NCI-H2196 (cell line): Measurements from ENCODE around the gene GYPC.

Source experiments
- DNase-seq: peaks from one replicate; lab custom pipeline; 2025; ENCODE audit not compliant: unreplicated experiment; lab: John Stamatoyannopoulos, UW

The GYPC gene

GRCh38 chr2:126649101-126649500 is 6.9 kb upstream of the GYPC start:
- no peak for DNase-seq

GRCh38 chr2:126650994-126651393 is 5.0 kb upstream of the GYPC start:
- DNase-seq, result no peak

GRCh38 chr2:126652323-126652891 is 3.6 kb upstream of the GYPC start:
- DNase-seq, result no peak

GRCh38 chr2:126653109-126653508 is 2.8 kb upstream of the GYPC start:
- DNase-seq, result no peak

GRCh38 chr2:126653761-126654160 is 2.2 kb upstream of the GYPC start:
- no peak for DNase-seq

GRCh38 chr2:126655051-126655450 is 907 bp upstream of the GYPC start:
- no peak for DNase-seq

- DNase-seq, result no peak
These were observed 631 bp downstream of the GYPC start for GRCh38 chr2:126656431-126657147.

GRCh38 chr2:126657148-126657635 is 1.2 kb downstream of the GYPC start:
- no peak for DNase-seq

GRCh38 chr2:126657636-126658318 is 1.8 kb downstream of the GYPC start:
- DNase-seq, result no peak

GRCh38 chr2:126658319-126658904 is 2.5 kb downstream of the GYPC start:
- DNase-seq, result no peak

GRCh38 chr2:126658905-126659561 is 3.1 kb downstream of the GYPC start:
- no peak for DNase-seq

GRCh38 chr2:126659562-126660467 is 3.9 kb downstream of the GYPC start:
- DNase-seq, result no peak

GRCh38 chr2:126660971-126661370 is 5.0 kb downstream of the GYPC start:
- DNase-seq, result no peak

GRCh38 chr2:126661702-126662500 is 5.9 kb downstream of the GYPC start:
- no peak for DNase-seq

GRCh38 chr2:126662621-126663020 is 6.7 kb downstream of the GYPC start:
- DNase-seq, result no peak

GRCh38 chr2:126663184-126663963 is 7.4 kb downstream of the GYPC start:
- no peak for DNase-seq

GRCh38 chr2:126664234-126664633 is 8.3 kb downstream of the GYPC start:
- no peak for DNase-seq

GRCh38 chr2:126664639-126665038 is 8.7 kb downstream of the GYPC start:
- no peak for DNase-seq

GRCh38 chr2:126665483-126665882 is 9.5 kb downstream of the GYPC start:
- DNase-seq, result no peak
